ENCODE measurements around the gene ZNF407.

GRCh38 chr18:74921057-74921820, 323.6 kb downstream of the ZNF407 start:
- TF ChIP-seq ZNF274 (IDR thresholded peaks at IDR 0.05; ENCODE audit: low read depth, low read length): no peak
- no peak for TF ChIP-seq YY1 (IDR thresholded peaks at IDR 0.05; ENCODE audit: insufficient read depth, insufficient read length)
- no peak for TF ChIP-seq SUZ12 (IDR thresholded peaks at IDR 0.05; ENCODE audit: extremely low read depth, insufficient read depth, insufficient read length)

Measured in NT2/D1 (cell line).